H1 (cell line): ENCODE results near the gene SEZ6. TPM values are rescaled to one million over a fixed set of nuclear protein-coding genes. Genes with fewer than 3 reads are reported as not detected.

Experiments used
- CTCF ChIA-PET: fragments of 300-600 bp; sonication (Branson Sonifier 250); formaldehyde crosslinking; loops from one replicate; lab custom pipeline; 2021; ENCODE audit not compliant: partially characterized antibody; lab: Charles Lee
- POLR2A ChIA-PET: fragments of 300-600 bp; sonication (Branson Sonifier 250); formaldehyde crosslinking; loops from one replicate; lab custom pipeline; 2021; ENCODE audit warnings: inconsistent platforms; ENCODE audit not compliant: partially characterized antibody; lab: Charles Lee
- DNase-seq, 2 experiments: peaks; one replicate each; pipeline versions ENCODE4 v3.0.0 to v3.0.0-alpha.2; 2010 to 2022; ENCODE audit warnings: low spot score in 2 of 2, low read depth in 1 of 2, mixed read lengths in 1 of 2
- FAIRE-seq: peaks from 2 replicates; lab custom pipeline; 2011; peaks lifted over from hg19 to GRCh38; lab: Jason Lieb, UNC
- H2AFZ ChIP-seq: 2 replicates; pipeline ENCODE4 v1.8.1; 2012; ENCODE audit warnings: low read length, inconsistent platforms
- H2AK5ac ChIP-seq: 2 replicates; pipeline ENCODE4 v1.6.1; 2013; ENCODE audit warnings: low read depth, low read length
- H2BK120ac ChIP-seq: replicated peaks from 2 replicates; pipeline ENCODE3; 2013; ENCODE audit warnings: low read depth, low read length, inconsistent platforms
- H2BK12ac ChIP-seq: 2 replicates; pipeline ENCODE4 v1.6.1; 2013; ENCODE audit warnings: low read depth, low read length
- H2BK15ac ChIP-seq: 2 replicates; pipeline ENCODE4 v1.6.1; 2013; ENCODE audit warnings: low read length
- H2BK20ac ChIP-seq: 2 replicates; pipeline ENCODE4 v1.6.1; 2013; ENCODE audit warnings: low read length
- H2BK5ac ChIP-seq: 2 replicates; pipeline ENCODE4 v1.6.1; 2013; ENCODE audit warnings: low read depth, low read length
- H3K14ac ChIP-seq: 2 replicates; pipeline ENCODE4 v1.6.1; 2013; ENCODE audit warnings: inconsistent platforms; ENCODE audit not compliant: insufficient read length
- H3K18ac ChIP-seq: 2 replicates; pipeline ENCODE4 v1.6.1; 2013; ENCODE audit warnings: low read length; ENCODE audit errors: extremely low read depth
- H3K23ac ChIP-seq: 2 replicates; pipeline ENCODE4 v1.6.1; 2013; ENCODE audit warnings: inconsistent platforms; ENCODE audit not compliant: insufficient read length
- H3K23me2 ChIP-seq: 2 replicates; pipeline ENCODE4 v1.6.1; 2013; ENCODE audit warnings: low read depth, low read length
- H3K27ac ChIP-seq: 2 replicates; pipeline ENCODE4 v1.6.1; 2011; ENCODE audit warnings: low read depth, low read length, inconsistent platforms
- H3K27me3 ChIP-seq, 4 experiments: replicated peaks in 1 of 4; 1 replicate in 1 of 4; 2 replicates in 3 of 4; pipeline versions ENCODE4 v1.6.1 to v1.8.1; 2011 to 2013; ENCODE audit warnings: low read length in 3 of 4, mild to moderate bottlenecking in 3 of 4, inconsistent platforms in 2 of 4, mixed read lengths in 2 of 4, moderate library complexity in 1 of 4; ENCODE audit not compliant: control insufficient read depth in 3 of 4, insufficient read depth in 3 of 4; ENCODE audit errors: extremely low read depth in 1 of 4
- H3K36me3 ChIP-seq, 4 experiments: 2 replicates each; pipeline versions ENCODE4 v1.6.1 to v1.8.1; 2011 to 2013; ENCODE audit warnings: mild to moderate bottlenecking in 4 of 4, low read length in 3 of 4, moderate library complexity in 2 of 4, control low read depth in 1 of 4, inconsistent platforms in 1 of 4; ENCODE audit not compliant: insufficient read depth in 4 of 4, control insufficient read depth in 2 of 4
- H3K4ac ChIP-seq: replicated peaks from 2 replicates; pipeline ENCODE3; 2013; ENCODE audit warnings: low read length, low read depth, mixed read lengths, inconsistent platforms; ENCODE audit not compliant: insufficient read length
- H3K4me1 ChIP-seq, 4 experiments: replicated peaks in 1 of 4; 1 replicate in 1 of 4; 2 replicates in 3 of 4; pipeline versions ENCODE4 v1.6.1 to v1.8.1; 2011 to 2013; ENCODE audit warnings: low read length in 3 of 4, inconsistent platforms in 2 of 4, mixed read lengths in 1 of 4; ENCODE audit not compliant: insufficient read depth in 4 of 4, control insufficient read depth in 3 of 4
- H3K4me2 ChIP-seq, 2 experiments: 2 replicates each; pipeline versions ENCODE4 v1.6.1 to v1.8.1; 2011 to 2013; ENCODE audit warnings: low read depth in 2 of 2, low read length in 2 of 2, control low read depth in 1 of 2, inconsistent platforms in 1 of 2, mild to moderate bottlenecking in 1 of 2; ENCODE audit not compliant: insufficient read depth in 1 of 2
- H3K4me3 ChIP-seq, 4 experiments: fragments of 200-600, 300-600 bp in 1 of 4; sonication (generic), shearing (Covaris generic), sonication (Bioruptor Twin) in 1 of 4; 2 replicates each; pipeline versions ENCODE4 v1.5.1 to v1.8.1; 2011 to 2016; ENCODE audit warnings: low read length in 4 of 4, low read depth in 3 of 4, control low read depth in 2 of 4, inconsistent platforms in 2 of 4, mild to moderate bottlenecking in 2 of 4, mixed read lengths in 1 of 4, moderate library complexity in 1 of 4; ENCODE audit not compliant: insufficient read depth in 2 of 4; ENCODE audit errors: extremely low read depth in 1 of 4
- H3K56ac ChIP-seq: replicated peaks from 2 replicates; pipeline ENCODE3; 2013; ENCODE audit warnings: low read depth, mild to moderate bottlenecking, mixed read lengths, low read length, inconsistent platforms; ENCODE audit not compliant: insufficient read length
- H3K79me1 ChIP-seq: 2 replicates; pipeline ENCODE4 v1.6.1; 2013; ENCODE audit warnings: low read depth, low read length, control low read depth
- H3K79me2 ChIP-seq, 2 experiments: 2 replicates each; pipeline versions ENCODE4 v1.6.1 to v1.8.1; 2012 to 2013; ENCODE audit warnings: low read length in 2 of 2, mild to moderate bottlenecking in 2 of 2, inconsistent platforms in 1 of 2; ENCODE audit not compliant: insufficient read depth in 2 of 2, control insufficient read depth in 1 of 2
- H3K9ac ChIP-seq, 4 experiments: replicated peaks in 1 of 4; 1 replicate in 1 of 4; 2 replicates in 3 of 4; pipeline versions ENCODE4 v1.6.1 to v1.8.1; 2011 to 2013; ENCODE audit warnings: low read depth in 3 of 4, low read length in 3 of 4, control low read depth in 2 of 4, mild to moderate bottlenecking in 2 of 4, moderate library complexity in 2 of 4, inconsistent platforms in 1 of 4; ENCODE audit errors: extremely low read depth in 1 of 4
- H3K9me3 ChIP-seq, 2 experiments: 2 replicates each; pipeline versions ENCODE4 v1.6.1 to v1.8.1; 2012 to 2013; ENCODE audit warnings: mild to moderate bottlenecking in 2 of 2, moderate library complexity in 2 of 2, control low read depth in 1 of 2, inconsistent platforms in 1 of 2, low read depth in 1 of 2, low read length in 1 of 2, mixed read lengths in 1 of 2; ENCODE audit not compliant: insufficient read depth in 2 of 2
- H4K20me1 ChIP-seq, 2 experiments: replicated peaks in 1 of 2; 2 replicates each; pipeline versions ENCODE3 to v1.8.1; 2011 to 2013; ENCODE audit warnings: inconsistent platforms in 2 of 2, low read length in 2 of 2, mild to moderate bottlenecking in 1 of 2; ENCODE audit not compliant: insufficient read depth in 2 of 2, control insufficient read depth in 1 of 2
- H4K5ac ChIP-seq: 2 replicates; pipeline ENCODE4 v1.6.1; 2013; ENCODE audit warnings: low read length, low read depth, mixed read lengths, inconsistent platforms; ENCODE audit not compliant: insufficient read length
- H4K8ac ChIP-seq: 2 replicates; pipeline ENCODE4 v1.8.0; 2013; ENCODE audit warnings: mild to moderate bottlenecking, moderate library complexity, low read length, inconsistent platforms; ENCODE audit not compliant: insufficient read depth; ENCODE audit errors: extremely low read depth
- H4K91ac ChIP-seq: replicated peaks from 2 replicates; pipeline ENCODE3; 2013; ENCODE audit warnings: low read length, mixed read lengths, inconsistent platforms; ENCODE audit not compliant: insufficient read length
- EGR1 ChIP-seq: IDR thresholded peaks from 2 replicates; pipeline ENCODE4 v1.6.1; 2011; ENCODE audit warnings: low read depth, low read length, borderline replicate concordance
- EZH2 ChIP-seq: fragments of 200-600 bp; sonication (generic); IDR thresholded peaks from 2 replicates; pipeline ENCODE4 v1.7.1; 2012; ENCODE audit warnings: low read depth, mild to moderate bottlenecking, moderate library complexity, low read length, inconsistent platforms; ENCODE audit not compliant: severe bottlenecking
- POLR2AphosphoS5 ChIP-seq: IDR thresholded peaks from 2 replicates; pipeline ENCODE4 v1.6.1; 2011; ENCODE audit warnings: low read depth, low read length
- RXRA ChIP-seq: IDR thresholded peaks from 2 replicates; pipeline ENCODE4 v1.6.1; 2011; ENCODE audit warnings: low read depth, mild to moderate bottlenecking, low read length, moderate library complexity; ENCODE audit not compliant: insufficient read depth
- SUZ12 ChIP-seq: fragments of 200-600 bp; sonication (generic); IDR thresholded peaks from 2 replicates; pipeline ENCODE4 v1.6.1; 2012; ENCODE audit warnings: mild to moderate bottlenecking, inconsistent platforms, low read length, moderate library complexity, mixed read lengths
- WGBS, 2 experiments: shearing (Covaris generic) in 1 of 2; methylation state at CpG; one replicate each; pipeline versions ENCODE4 v1.1.6 to v1.1.7; 2013 to 2015; ENCODE audit warnings: low lambda C conversion rate in 2 of 2, mixed read lengths in 2 of 2, inconsistent platforms in 1 of 2, low coverage in 1 of 2, missing lambda C conversion rate in 1 of 2; ENCODE audit not compliant: insufficient replicate concordance in 2 of 2, insufficient coverage in 1 of 2, insufficient read length in 1 of 2; ENCODE audit errors: extremely low coverage in 1 of 2, missing lambda C conversion rate in 1 of 2; 5-methylcytosine and 5-hydroxymethylcytosine counted together
- polyA plus RNA-seq, 7 experiments: library from polyadenylated mRNA; depleted of rRNA in 3 of 7; stranded (reverse) in 5 of 7; unstranded in 2 of 7; fragments of >200 nt in 5 of 7; fragments of 200-250 nt in 2 of 7; gene quantifications; 1 replicate in 5 of 7; 2 replicates in 1 of 7; 4 replicates in 1 of 7; pipeline versions ENCODE4 v1.2.1 to v1.2.3, GENCODE V29; 2011 to 2013; ENCODE audit warnings: missing spikeins in 2 of 7, mixed read lengths in 2 of 7
- total RNA-seq: library from RNA; stranded (reverse); fragmentation: NEBNext Ultra II Directional; extraction: Animal tissue kit (Norgen Biotek cat#: 25700); gene quantifications from 2 replicates; pipeline ENCODE4 v1.2.1, GENCODE V29; 2021

The SEZ6 gene
- total and polyA plus RNA-seq, 2 of the 8 experiments (the other 6 are each of a cell fraction or from before 2014, with no cell fraction given) = 6.9 to 16.1 TPM

DNA sequence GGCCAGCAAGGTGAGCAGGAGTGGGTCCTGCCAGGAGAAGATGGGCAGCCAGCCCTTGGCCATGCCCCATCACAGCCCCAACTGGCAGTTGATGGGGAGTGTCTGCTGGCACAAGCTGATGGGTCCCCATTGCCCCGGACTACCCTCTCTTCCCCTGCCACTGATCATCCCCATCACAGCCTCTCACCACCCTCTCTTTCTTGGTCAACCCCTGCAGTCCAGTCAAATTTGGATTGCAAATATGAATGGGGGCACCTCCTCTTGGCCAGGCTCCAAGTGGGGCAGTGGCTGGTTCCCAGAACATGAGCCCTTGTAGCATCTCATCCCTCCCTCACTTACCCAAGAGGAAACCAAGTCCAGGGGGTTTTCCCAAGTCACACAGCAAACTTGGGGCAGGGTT is 17.4 kb downstream of the SEZ6 start:
- Histone ChIP-seq H3K56ac (no peak overlapping the region), H3K9ac (no peak overlapping the region), H3K9me3 (no peaks in the 10 kb centered on the region), H4K91ac (no peak overlapping the region), H4K5ac (no peak overlapping the region), H3K27ac (no peak overlapping the region), H2BK120ac (no peak overlapping the region), H3K14ac (no peak overlapping the region), H2AK5ac (no peak overlapping the region), H3K23me2 (no peaks in the 10 kb centered on the region; the same call in 1 of the 2 replicates), H2BK15ac (0 out of 2 replicates have a peak overlapping the region, but pooled peaks have one; percentile 6), H3K4me3 (no peak overlapping the region), H2BK12ac (no peak overlapping the region; the same call in 1 of the 2 replicates), H3K4ac (no peak overlapping the region), H3K23ac (no peak overlapping the region), H2BK20ac (peak overlapping the region; percentile 36; the same call in 1 of the 2 replicates), H3K27me3 (no peaks in the 10 kb centered on the region; a peak in 2 of 7 replicates), H4K8ac (no peak overlapping the region), H3K18ac (no peak overlapping the region), H3K79me1 (no peaks in the 10 kb centered on the region; the same call in 1 of the 2 replicates), H3K4me1 (peaks cover 14 to 20% (median 16%) of the 10 kb centered on the region in 4 experiments), H3K36me3 (no peaks in the 10 kb centered on the region), H2BK5ac (no peak overlapping the region), H2AFZ (no peak overlapping the region), H3K4me2 (no peak overlapping the region), H4K20me1 (no peaks in the 10 kb centered on the region), H3K79me2 (no peaks in the 10 kb centered on the region)
- WGBS, 2 experiments = 85% methylated on average over 1 of the region's 1 CpG; no CpG with 5 or more reads in 1 of the 2 experiments
- CTCF ChIA-PET = interaction anchor here (1.8 kb wide), 1 partner anchor 35 kb away, joined by 4 read pairs; no protein-coding TSS in a partner anchor
- FAIRE-seq (no peak), DNase-seq (no peak)
- POLR2A ChIA-PET = no interaction called here
- TF ChIP-seq SUZ12 (no peak), EZH2 (no peak), EGR1 (no peak), POLR2AphosphoS5 (no peak), RXRA (no peak)
